OCI-LY1 (cell line): ENCODE data around the gene FOXN1.

Experiments used
- H2AFZ ChIP-seq: fragments of 200-600 bp; sonication (generic), shearing (Covaris generic); 2 replicates; pipeline ENCODE4 v1.6.0; 2014; ENCODE audit warnings: antibody characterized with exemption, mild to moderate bottlenecking, low read length
- H3F3A ChIP-seq: fragments of 200-600 bp; sonication (generic), shearing (Covaris generic); 2 replicates; pipeline ENCODE4 v1.6.0; 2014; ENCODE audit warnings: mild to moderate bottlenecking, antibody characterized with exemption, low read length, moderate library complexity; ENCODE audit not compliant: insufficient read depth
- H3K27ac ChIP-seq: fragments of 200-600 bp; sonication (generic); 2 replicates; pipeline ENCODE4 v1.5.1; 2014; ENCODE audit warnings: low read length, mixed run types, mild to moderate bottlenecking, low read depth; ENCODE audit not compliant: poor library complexity, severe bottlenecking
- H3K27me3 ChIP-seq: fragments of 200-600 bp; sonication (generic); 2 replicates; pipeline ENCODE4 v1.6.0; 2014; ENCODE audit warnings: antibody characterized with exemption, mild to moderate bottlenecking, low read length, moderate library complexity; ENCODE audit not compliant: insufficient read depth
- H3K36me3 ChIP-seq: fragments of 200-600 bp; sonication (generic); 2 replicates; pipeline ENCODE4 v1.6.1; 2014; ENCODE audit warnings: mild to moderate bottlenecking, antibody characterized with exemption, low read length, moderate library complexity, mixed read lengths; ENCODE audit not compliant: insufficient read depth
- H3K4me1 ChIP-seq: fragments of 200-600 bp; sonication (generic); 2 replicates; pipeline ENCODE4 v1.5.1; 2014; ENCODE audit warnings: mild to moderate bottlenecking, low read length, moderate library complexity; ENCODE audit not compliant: insufficient read depth, severe bottlenecking
- H3K4me2 ChIP-seq: fragments of 200-600 bp; sonication (generic), shearing (Covaris generic); 2 replicates; pipeline ENCODE4 v1.6.1; 2014; ENCODE audit warnings: low read length
- H3K4me3 ChIP-seq: fragments of 200-600 bp; sonication (generic); 2 replicates; pipeline ENCODE4 v1.5.1; 2014; ENCODE audit warnings: low read length, low read depth, mild to moderate bottlenecking, mixed read lengths; ENCODE audit not compliant: poor library complexity, severe bottlenecking
- H3K79me2 ChIP-seq: fragments of 200-600 bp; shearing (Covaris generic); 2 replicates; pipeline ENCODE4 v1.6.1; 2016; ENCODE audit warnings: mixed run types, low read length, mixed read lengths; ENCODE audit not compliant: insufficient read depth
- H3K9ac ChIP-seq: fragments of 200-600 bp; sonication (generic), shearing (Covaris generic); 2 replicates; pipeline ENCODE4 v1.6.1; 2014; ENCODE audit warnings: mild to moderate bottlenecking, low read length, mixed read lengths
- H3K9me2 ChIP-seq: fragments of 200-600 bp; sonication (generic), shearing (Covaris generic); 2 replicates; pipeline ENCODE4 v1.6.1; 2014; ENCODE audit warnings: low read depth, mild to moderate bottlenecking, low read length, mixed read lengths
- H3K9me3 ChIP-seq: fragments of 200-600 bp; shearing (Covaris generic); 2 replicates; pipeline ENCODE4 v1.6.1; 2014; ENCODE audit warnings: low read length, mixed read lengths
- H4K20me1 ChIP-seq: fragments of 200-600 bp; sonication (generic), shearing (Covaris generic); 2 replicates; pipeline ENCODE4 v1.6.0; 2016; ENCODE audit warnings: mild to moderate bottlenecking, low read length; ENCODE audit not compliant: insufficient read depth
- EZH2 ChIP-seq: fragments of 200-600 bp; sonication (generic), shearing (Covaris generic); IDR thresholded peaks from 2 replicates; pipeline ENCODE4 v1.8.0; 2017; ENCODE audit warnings: borderline replicate concordance, mixed run types, mild to moderate bottlenecking, antibody characterized with exemption, low read length, moderate library complexity, mixed read lengths
- TF ChIP-seq, protein P1 (sequence below): fragments of 200-600 bp; sonication (generic), shearing (Covaris generic); IDR thresholded peaks from 2 replicates; pipeline ENCODE4 v1.5.1; 2017; ENCODE audit warnings: mild to moderate bottlenecking, antibody characterized with exemption, low read length, moderate library complexity, mixed read lengths

FOXN1 gene

DNA sequence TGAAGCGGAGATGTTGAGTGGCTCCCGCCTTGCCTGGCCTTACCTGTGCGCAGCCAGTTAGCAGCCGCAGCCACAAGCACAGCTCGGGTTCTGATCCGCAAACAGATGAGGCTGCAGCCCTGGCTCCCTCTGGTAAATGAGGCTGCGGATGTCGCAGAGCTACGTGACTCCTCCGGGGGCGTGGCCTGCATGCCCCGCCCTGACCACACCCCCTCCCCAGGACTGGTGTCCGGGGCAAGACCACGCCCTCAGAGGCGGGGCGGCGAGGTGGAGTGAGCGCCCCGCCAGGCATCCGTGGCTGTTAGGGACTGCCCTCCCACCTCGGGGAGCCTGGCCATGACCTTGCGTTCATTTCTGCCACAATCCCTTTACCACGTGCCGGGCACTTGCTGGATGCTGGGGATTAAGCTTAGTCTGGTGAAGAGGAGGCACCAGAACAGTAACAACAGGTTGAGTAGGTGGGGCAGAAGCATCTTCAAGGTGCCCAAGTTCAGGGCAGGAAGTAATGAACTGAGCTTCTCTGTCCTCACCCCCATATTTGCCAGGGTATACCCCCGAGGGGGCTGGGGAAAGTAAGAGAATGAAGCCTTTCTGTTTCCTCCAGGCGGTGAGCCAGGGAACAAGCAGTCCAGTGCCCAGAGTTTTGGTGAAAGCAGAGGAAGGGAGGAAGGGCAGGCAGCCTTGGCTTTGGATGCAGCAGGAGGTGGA is 70.8 kb downstream of the FOXN1 start, which contains the start of gene ALDOC:
Gene ALDOC, minus strand, starts transcription at position 138 of the 708 bp plus-strand sequence. CDS start 1,363 bp downstream, outside the sequence.
- H3K27ac ChIP-seq: peak within 1 kb of the TSS; percentile 84
- peaks cover 68% of the 10 kb centered on the region for H3K36me3 ChIP-seq

DNA sequence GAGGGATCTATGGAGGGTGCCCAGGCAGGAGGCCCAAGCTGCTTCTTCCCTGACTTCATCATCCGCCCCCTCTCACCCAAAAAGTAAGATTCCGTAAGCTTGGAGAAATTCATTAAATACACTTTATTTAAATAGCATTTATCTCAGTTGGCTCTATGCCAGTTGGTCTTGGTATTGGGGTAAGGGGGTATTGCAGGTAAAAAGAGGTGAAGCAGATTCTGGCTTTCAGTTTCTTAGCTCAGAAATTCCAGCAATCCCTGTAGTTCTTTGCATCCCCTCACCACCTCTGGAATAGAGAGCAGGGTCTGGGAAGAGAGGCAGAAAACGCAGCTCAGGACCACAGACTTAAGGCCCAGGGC is 71.3 kb downstream of the FOXN1 start:
- Histone ChIP-seq H3K36me3 (peaks cover 73% of the 10 kb centered on the region), H3K27me3 (no peaks in the 10 kb centered on the region), H3K9me2 (no peaks in the 10 kb centered on the region), H3K4me1 (peaks cover 23% of the 10 kb centered on the region), H4K20me1 (no peaks in the 10 kb centered on the region), H3K27ac (peak overlapping the region; percentile 84), H2AFZ (no peak overlapping the region), H3K4me3 (no peak overlapping the region), H3K9ac (peak overlapping the region; percentile 51; the same call in 1 of the 2 replicates), H3F3A (no peaks in the 10 kb centered on the region; the same call in 1 of the 2 replicates), H3K79me2 (no peaks in the 10 kb centered on the region), H3K9me3 (no peaks in the 10 kb centered on the region), H3K4me2 (no peak overlapping the region; the same call in 1 of the 2 replicates)
- no peak for TF ChIP-seq EZH2

More for the DNA sequence above, 70.8 kb downstream of the FOXN1 start, which contains the start of gene ALDOC:
- Histone ChIP-seq H3K27me3 (no peaks in the 10 kb centered on the region), H3K4me3 (peak within 1 kb of the TSS; percentile 55), H3K9ac (peak within 1 kb of the TSS; percentile 51; the same call in 1 of the 2 replicates), H3F3A (no peaks in the 10 kb centered on the region; the same call in 1 of the 2 replicates), H2AFZ (no peak within 1 kb of the TSS), H3K4me2 (peak within 1 kb of the TSS; percentile 59; the same call in 1 of the 2 replicates), H3K4me1 (peaks cover 29% of the 10 kb centered on the region), H3K79me2 (no peaks in the 10 kb centered on the region), H3K9me3 (no peaks in the 10 kb centered on the region), H4K20me1 (no peaks in the 10 kb centered on the region), H3K9me2 (no peaks in the 10 kb centered on the region)
- no peak for TF ChIP-seq EZH2
- TF ChIP-seq, protein P1, sequence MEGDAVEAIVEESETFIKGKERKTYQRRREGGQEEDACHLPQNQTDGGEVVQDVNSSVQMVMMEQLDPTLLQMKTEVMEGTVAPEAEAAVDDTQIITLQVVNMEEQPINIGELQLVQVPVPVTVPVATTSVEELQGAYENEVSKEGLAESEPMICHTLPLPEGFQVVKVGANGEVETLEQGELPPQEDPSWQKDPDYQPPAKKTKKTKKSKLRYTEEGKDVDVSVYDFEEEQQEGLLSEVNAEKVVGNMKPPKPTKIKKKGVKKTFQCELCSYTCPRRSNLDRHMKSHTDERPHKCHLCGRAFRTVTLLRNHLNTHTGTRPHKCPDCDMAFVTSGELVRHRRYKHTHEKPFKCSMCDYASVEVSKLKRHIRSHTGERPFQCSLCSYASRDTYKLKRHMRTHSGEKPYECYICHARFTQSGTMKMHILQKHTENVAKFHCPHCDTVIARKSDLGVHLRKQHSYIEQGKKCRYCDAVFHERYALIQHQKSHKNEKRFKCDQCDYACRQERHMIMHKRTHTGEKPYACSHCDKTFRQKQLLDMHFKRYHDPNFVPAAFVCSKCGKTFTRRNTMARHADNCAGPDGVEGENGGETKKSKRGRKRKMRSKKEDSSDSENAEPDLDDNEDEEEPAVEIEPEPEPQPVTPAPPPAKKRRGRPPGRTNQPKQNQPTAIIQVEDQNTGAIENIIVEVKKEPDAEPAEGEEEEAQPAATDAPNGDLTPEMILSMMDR: no peak

DNA sequence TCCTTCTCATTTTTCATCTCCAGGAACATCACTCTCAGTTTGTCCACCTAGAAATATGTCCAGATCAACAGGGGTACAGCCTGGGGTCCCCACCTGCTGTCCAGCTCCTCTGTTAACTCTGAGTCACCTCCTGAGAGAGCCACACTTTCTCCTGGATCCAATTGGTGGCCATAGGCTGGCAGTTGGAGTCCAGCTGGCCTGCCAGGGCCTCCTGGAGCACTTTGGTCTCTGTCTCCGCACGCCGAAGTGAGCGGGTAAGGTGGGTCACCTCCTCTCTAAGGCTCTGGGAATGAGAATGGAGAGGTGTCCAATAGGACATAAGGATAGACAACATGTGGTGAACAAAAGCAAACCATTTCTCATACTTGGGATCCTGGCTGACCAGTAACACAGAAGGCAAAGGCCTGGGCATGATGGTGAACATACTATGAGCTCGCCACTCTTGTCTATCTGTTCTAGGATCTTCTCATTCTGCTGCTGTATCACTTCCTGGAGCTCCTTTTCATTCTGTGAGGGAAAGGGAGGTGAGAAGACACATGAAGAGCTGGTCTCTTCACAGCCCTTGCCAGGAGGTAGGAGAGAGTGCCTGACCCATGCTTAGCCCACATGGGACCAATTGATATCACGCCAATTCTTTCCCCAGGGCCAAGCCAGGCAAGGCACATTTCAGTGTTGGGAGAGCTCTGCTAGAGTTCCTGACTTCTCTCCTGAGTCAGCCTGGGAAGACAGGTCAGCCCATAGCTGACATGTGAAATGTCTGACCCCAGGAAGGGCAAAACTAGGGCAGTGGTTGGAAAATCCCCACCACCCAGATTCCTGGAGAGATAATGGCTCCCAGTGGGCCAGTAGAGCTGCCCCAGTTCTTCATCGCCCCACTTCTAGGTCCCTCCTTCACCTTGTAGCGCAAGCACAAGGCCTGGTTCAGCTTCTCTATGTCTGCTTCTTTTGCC is 72.4 kb downstream of the FOXN1 start:
- H3K9ac ChIP-seq: no peak overlapping the region
- H3F3A ChIP-seq: no peaks in the 10 kb centered on the region; the same call in 1 of the 2 replicates
- H3K36me3 ChIP-seq: peaks cover 79% of the 10 kb centered on the region
- H3K79me2 ChIP-seq: no peaks in the 10 kb centered on the region
- no peak overlapping the region for H3K4me3 ChIP-seq
- H3K27ac ChIP-seq: no peak overlapping the region
- no peaks in the 10 kb centered on the region for H3K27me3 ChIP-seq
- no peak for TF ChIP-seq EZH2
- TF ChIP-seq, protein P1: no peak
- H3K9me2 ChIP-seq: no peaks in the 10 kb centered on the region
- no peaks in the 10 kb centered on the region for H4K20me1 ChIP-seq
- H3K9me3 ChIP-seq: no peaks in the 10 kb centered on the region
- no peak overlapping the region for H2AFZ ChIP-seq
- H3K4me2 ChIP-seq: no peak overlapping the region
- peaks cover 22% of the 10 kb centered on the region for H3K4me1 ChIP-seq
